Brain microvascular endothelial cell (primary cell): ENCODE measurements around the gene CTCFL.

ENCODE experiments used
- DNase-seq: peaks from one replicate; pipeline ENCODE4 v3.0.0-alpha.2; 2020
- H3K27ac ChIP-seq: fragments of 250-450 bp; sonication (Bioruptor Pico); 2 replicates; pipeline ENCODE4 v1.5.1; 2020; ENCODE audit warnings: mild to moderate bottlenecking, moderate library complexity
- H3K27me3 ChIP-seq: fragments of 250-450 bp; sonication (Bioruptor Pico); replicated peaks from 2 replicates; pipeline ENCODE4 v1.5.1; 2020; ENCODE audit warnings: mild to moderate bottlenecking
- H3K36me3 ChIP-seq: fragments of 250-450 bp; sonication (Bioruptor Pico); replicated peaks from 2 replicates; pipeline ENCODE4 v1.5.1; 2020; ENCODE audit warnings: mild to moderate bottlenecking
- H3K4me3 ChIP-seq: 2 replicates; pipeline ENCODE4 v1.5.1; 2011; ENCODE audit warnings: low read depth, mild to moderate bottlenecking, control low read depth, low read length, moderate library complexity
- in situ Hi-C: cut with HindIII; loops from 2 replicates; pipeline ENCODE4 v1.10.0; 2017; ENCODE audit warnings: low sequenced_read_pairs, low pct_ligation_motif_present
- TF ChIP-seq, protein P1 (sequence below): IDR thresholded peaks from 2 replicates; pipeline ENCODE4 v1.5.1; 2011; ENCODE audit warnings: low read depth, mild to moderate bottlenecking, moderate library complexity, low read length, control low read depth, inconsistent platforms; ENCODE audit errors: missing control alignments

Gene CTCFL

GRCh38 chr20:57548177-57549058 is 23.5 kb upstream of the CTCFL start:
- TF ChIP-seq, protein P1, sequence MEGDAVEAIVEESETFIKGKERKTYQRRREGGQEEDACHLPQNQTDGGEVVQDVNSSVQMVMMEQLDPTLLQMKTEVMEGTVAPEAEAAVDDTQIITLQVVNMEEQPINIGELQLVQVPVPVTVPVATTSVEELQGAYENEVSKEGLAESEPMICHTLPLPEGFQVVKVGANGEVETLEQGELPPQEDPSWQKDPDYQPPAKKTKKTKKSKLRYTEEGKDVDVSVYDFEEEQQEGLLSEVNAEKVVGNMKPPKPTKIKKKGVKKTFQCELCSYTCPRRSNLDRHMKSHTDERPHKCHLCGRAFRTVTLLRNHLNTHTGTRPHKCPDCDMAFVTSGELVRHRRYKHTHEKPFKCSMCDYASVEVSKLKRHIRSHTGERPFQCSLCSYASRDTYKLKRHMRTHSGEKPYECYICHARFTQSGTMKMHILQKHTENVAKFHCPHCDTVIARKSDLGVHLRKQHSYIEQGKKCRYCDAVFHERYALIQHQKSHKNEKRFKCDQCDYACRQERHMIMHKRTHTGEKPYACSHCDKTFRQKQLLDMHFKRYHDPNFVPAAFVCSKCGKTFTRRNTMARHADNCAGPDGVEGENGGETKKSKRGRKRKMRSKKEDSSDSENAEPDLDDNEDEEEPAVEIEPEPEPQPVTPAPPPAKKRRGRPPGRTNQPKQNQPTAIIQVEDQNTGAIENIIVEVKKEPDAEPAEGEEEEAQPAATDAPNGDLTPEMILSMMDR: no peak
- peak; percentile 18 for DNase-seq
- H3K4me3 ChIP-seq: no peak overlapping the region
- no peaks in the 10 kb centered on the region for H3K36me3 ChIP-seq
- no peak overlapping the region for H3K27ac ChIP-seq
- in situ Hi-C loops: no loop called here
- peaks cover 8% of the 10 kb centered on the region for H3K27me3 ChIP-seq

DNA sequence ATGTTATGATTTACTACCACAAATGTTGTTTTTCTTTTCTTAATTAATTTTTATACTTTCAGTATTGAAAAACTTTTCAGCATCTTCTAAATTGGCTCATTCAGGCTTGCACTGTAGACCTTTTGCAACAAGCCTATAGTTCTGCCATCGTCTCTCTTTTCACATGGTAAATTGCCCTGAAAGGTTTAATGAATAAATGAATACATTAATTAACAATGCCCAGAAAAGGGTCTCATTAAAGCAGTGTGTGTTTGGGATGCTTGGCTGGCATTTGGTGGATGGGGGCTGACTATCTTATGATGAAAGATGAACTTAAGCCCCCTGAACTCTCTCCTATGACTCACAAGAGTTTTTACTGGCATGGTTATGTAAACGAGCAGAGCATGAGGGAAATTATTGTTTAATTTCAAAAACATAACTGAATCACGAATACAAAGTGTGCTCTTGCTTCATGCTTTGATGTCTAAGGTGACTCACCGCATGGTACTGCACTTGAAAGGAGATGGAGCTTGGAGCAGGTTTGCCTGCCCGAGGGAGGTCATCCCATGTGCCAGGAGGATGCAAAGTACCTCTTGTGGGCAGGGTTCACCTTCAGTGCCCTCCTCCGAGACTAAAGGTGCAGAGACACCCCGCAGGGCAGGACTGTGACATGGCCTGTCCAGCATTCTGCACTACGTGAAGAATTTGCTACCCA is 22.2 kb upstream of the CTCFL start:
- no peak for DNase-seq
- Histone ChIP-seq H3K27me3 (peaks cover 8% of the 10 kb centered on the region), H3K27ac (no peak overlapping the region), H3K4me3 (no peak overlapping the region), H3K36me3 (no peaks in the 10 kb centered on the region)
- TF ChIP-seq, protein P1: no peak
- in situ Hi-C loops: no loop called here

GRCh38 chr20:57545927-57546662 is 21.2 kb upstream of the CTCFL start:
- Histone ChIP-seq H3K27ac (no peak overlapping the region), H3K36me3 (no peaks in the 10 kb centered on the region), H3K4me3 (no peak overlapping the region), H3K27me3 (peaks cover 8% of the 10 kb centered on the region)
- in situ Hi-C loops: no loop called here
- TF ChIP-seq, protein P1: no peak
- no peak for DNase-seq

GRCh38 chr20:57544838-57545564 is 20.1 kb upstream of the CTCFL start:
- Histone ChIP-seq H3K27me3 (peaks cover 8% of the 10 kb centered on the region), H3K36me3 (no peaks in the 10 kb centered on the region), H3K4me3 (no peak overlapping the region), H3K27ac (no peak overlapping the region)
- DNase-seq: no peak
- in situ Hi-C loops: no loop called here
- TF ChIP-seq, protein P1: no peak

GRCh38 chr20:57543754-57544153 is 18.8 kb upstream of the CTCFL start:
- in situ Hi-C loops: no loop called here
- no peak overlapping the region for H3K4me3 ChIP-seq
- peaks cover 8% of the 10 kb centered on the region for H3K27me3 ChIP-seq
- no peak for DNase-seq
- no peaks in the 10 kb centered on the region for H3K36me3 ChIP-seq
- H3K27ac ChIP-seq: no peak overlapping the region
- TF ChIP-seq, protein P1: no peak
